Nephron (organoid): Measurements from ENCODE around the gene PSMA2.

Experiments
- H3K27ac Mint-ChIP-seq, 3 experiments: 2 replicates each; pipeline ENCODE4 v1.8.0; 2020; ENCODE audit warnings: mixed read lengths in 3 of 3, mild to moderate bottlenecking in 2 of 3, moderate library complexity in 1 of 3
- H3K27me3 Mint-ChIP-seq: 2 replicates; pipeline ENCODE4 v1.8.0; 2021; ENCODE audit warnings: low read depth, mild to moderate bottlenecking, moderate library complexity, mixed read lengths
- H3K36me3 Mint-ChIP-seq: 2 replicates; pipeline ENCODE4 v1.8.0; 2020; ENCODE audit warnings: low read depth, mixed read lengths
- H3K4me1 Mint-ChIP-seq: 2 replicates; pipeline ENCODE4 v1.8.0; 2020; ENCODE audit warnings: mixed read lengths
- H3K4me3 Mint-ChIP-seq, 3 experiments: 2 replicates each; pipeline ENCODE4 v1.8.0; 2020; ENCODE audit warnings: mild to moderate bottlenecking in 3 of 3, mixed read lengths in 3 of 3, moderate library complexity in 2 of 3
- H3K9me3 Mint-ChIP-seq: 2 replicates; pipeline ENCODE4 v1.8.0; 2020; ENCODE audit warnings: mixed read lengths
- TF ChIP-seq, protein P1 (sequence below), 3 experiments: fragments of 200-600 bp; sonication (generic); IDR thresholded peaks; one replicate each; pipeline ENCODE4 v1.5.0; 2021; ENCODE audit warnings: antibody characterized with exemption in 3 of 3; ENCODE audit not compliant: unreplicated experiment in 3 of 3

Gene PSMA2

DNA sequence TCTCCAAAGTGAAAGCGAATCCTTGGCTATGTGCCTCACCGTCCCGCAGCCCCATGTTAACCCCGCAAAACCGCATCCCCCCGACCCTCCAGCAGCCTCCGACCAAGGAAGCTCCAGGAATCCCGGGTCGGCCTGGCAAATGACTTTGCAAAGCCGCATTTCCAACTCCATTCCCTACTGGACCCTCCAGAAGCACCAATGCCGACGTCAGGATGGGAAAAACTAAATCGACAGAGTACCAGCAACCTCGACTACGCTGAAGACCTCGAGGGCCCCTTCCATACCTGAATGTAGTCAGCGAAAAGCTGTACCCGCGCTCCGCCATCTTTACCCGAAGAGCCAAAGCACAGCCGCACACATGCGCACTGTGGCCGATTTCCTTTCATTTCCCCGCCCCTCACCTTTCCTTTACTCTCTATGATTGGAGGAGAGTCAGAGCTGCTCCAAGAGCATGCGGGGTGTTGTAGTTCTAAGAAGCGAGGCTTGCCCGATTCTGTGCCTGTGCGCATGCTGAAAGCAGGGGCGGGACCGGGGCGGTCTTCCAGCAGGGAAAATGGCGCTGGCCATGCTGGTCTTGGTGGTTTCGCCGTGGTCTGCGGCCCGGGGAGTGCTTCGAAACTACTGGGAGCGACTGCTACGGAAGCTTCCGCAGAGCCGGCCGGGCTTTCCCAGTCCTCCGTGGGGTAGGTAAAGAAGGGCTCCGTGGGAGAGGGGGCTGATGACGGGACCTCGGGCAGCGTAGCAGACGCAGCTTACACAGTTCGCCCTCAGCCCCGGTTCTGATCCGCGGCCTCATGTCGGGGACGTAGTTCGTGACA lies at the start of gene PSMA2, which contains the start of gene MRPL32:
Gene PSMA2, minus strand, starts transcription at position 341 of the 818 bp plus-strand sequence. Its CDS starts 16 bp downstream, at position 325.
Gene MRPL32, plus strand, starts transcription at position 543 of the 818 bp plus-strand sequence. Its CDS starts 11 bp downstream, at position 554.
- Mint-ChIP-seq H3K36me3 (peaks cover 16% of the 10 kb centered on the region), H3K27me3 (no peaks in the 10 kb centered on the region), H3K4me3 (peak within 1 kb of the TSS; percentile 94 to 99 (median 97)), H3K9me3 (no peaks in the 10 kb centered on the region), H3K27ac (peak within 1 kb of the TSS; percentile 91 to 97 (median 94)), H3K4me1 (peaks cover 46% of the 10 kb centered on the region)
- TF ChIP-seq, protein P1, sequence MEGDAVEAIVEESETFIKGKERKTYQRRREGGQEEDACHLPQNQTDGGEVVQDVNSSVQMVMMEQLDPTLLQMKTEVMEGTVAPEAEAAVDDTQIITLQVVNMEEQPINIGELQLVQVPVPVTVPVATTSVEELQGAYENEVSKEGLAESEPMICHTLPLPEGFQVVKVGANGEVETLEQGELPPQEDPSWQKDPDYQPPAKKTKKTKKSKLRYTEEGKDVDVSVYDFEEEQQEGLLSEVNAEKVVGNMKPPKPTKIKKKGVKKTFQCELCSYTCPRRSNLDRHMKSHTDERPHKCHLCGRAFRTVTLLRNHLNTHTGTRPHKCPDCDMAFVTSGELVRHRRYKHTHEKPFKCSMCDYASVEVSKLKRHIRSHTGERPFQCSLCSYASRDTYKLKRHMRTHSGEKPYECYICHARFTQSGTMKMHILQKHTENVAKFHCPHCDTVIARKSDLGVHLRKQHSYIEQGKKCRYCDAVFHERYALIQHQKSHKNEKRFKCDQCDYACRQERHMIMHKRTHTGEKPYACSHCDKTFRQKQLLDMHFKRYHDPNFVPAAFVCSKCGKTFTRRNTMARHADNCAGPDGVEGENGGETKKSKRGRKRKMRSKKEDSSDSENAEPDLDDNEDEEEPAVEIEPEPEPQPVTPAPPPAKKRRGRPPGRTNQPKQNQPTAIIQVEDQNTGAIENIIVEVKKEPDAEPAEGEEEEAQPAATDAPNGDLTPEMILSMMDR (IDR thresholded peaks at IDR 0.05; ENCODE audit: unreplicated experiment in 3 of 3) = no peak

GRCh38 chr7:42981601-42982000 lies 49.6 kb upstream of the PSMA2 start:
- H3K4me3 Mint-ChIP-seq = no peak overlapping the region
- H3K27ac Mint-ChIP-seq = no peak overlapping the region
- TF ChIP-seq, protein P1 (IDR thresholded peaks at IDR 0.05; ENCODE audit: unreplicated experiment in 3 of 3) = no peak
- H3K9me3 Mint-ChIP-seq = peaks cover 17% of the 10 kb centered on the region
- peaks cover 6% of the 10 kb centered on the region for H3K4me1 Mint-ChIP-seq
- H3K27me3 Mint-ChIP-seq = peaks cover 10% of the 10 kb centered on the region
- H3K36me3 Mint-ChIP-seq = peaks cover 4% of the 10 kb centered on the region

GRCh38 chr7:42980514-42980913 lies 48.5 kb upstream of the PSMA2 start:
- TF ChIP-seq, protein P1 (IDR thresholded peaks at IDR 0.05; ENCODE audit: unreplicated experiment in 3 of 3) = no peak
- peaks cover 4% of the 10 kb centered on the region for H3K36me3 Mint-ChIP-seq
- peaks cover 6% of the 10 kb centered on the region for H3K4me1 Mint-ChIP-seq
- H3K27me3 Mint-ChIP-seq = peaks cover 10% of the 10 kb centered on the region
- no peak overlapping the region for H3K4me3 Mint-ChIP-seq
- no peak overlapping the region for H3K27ac Mint-ChIP-seq
- peaks cover 18% of the 10 kb centered on the region for H3K9me3 Mint-ChIP-seq

DNA sequence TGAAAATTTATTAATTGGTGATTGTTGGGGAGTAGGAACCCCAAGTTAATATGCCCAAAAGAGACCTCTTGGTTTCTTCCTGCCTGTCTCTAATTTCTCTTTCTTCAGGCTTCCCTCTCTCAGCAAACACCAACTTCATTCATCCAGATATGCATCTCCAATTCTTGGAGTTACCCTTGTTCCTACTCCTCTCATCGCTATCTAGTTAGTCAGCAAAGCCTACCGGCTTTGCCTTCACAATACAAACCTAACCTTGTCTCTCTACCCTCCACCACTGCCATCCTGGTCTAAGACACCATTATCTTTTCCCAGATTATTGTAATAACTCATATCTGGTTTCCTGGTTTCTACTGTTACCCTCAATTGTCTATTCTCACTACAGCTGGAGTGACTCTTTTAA lies 48.1 kb upstream of the PSMA2 start:
- peaks cover 4% of the 10 kb centered on the region for H3K36me3 Mint-ChIP-seq
- peaks cover 20% of the 10 kb centered on the region for H3K9me3 Mint-ChIP-seq
- H3K4me3 Mint-ChIP-seq = no peak overlapping the region
- peaks cover 6% of the 10 kb centered on the region for H3K4me1 Mint-ChIP-seq
- TF ChIP-seq, protein P1 (IDR thresholded peaks at IDR 0.05; ENCODE audit: unreplicated experiment in 3 of 3) = no peak
- H3K27me3 Mint-ChIP-seq = peaks cover 13% of the 10 kb centered on the region
- H3K27ac Mint-ChIP-seq = no peak overlapping the region

DNA sequence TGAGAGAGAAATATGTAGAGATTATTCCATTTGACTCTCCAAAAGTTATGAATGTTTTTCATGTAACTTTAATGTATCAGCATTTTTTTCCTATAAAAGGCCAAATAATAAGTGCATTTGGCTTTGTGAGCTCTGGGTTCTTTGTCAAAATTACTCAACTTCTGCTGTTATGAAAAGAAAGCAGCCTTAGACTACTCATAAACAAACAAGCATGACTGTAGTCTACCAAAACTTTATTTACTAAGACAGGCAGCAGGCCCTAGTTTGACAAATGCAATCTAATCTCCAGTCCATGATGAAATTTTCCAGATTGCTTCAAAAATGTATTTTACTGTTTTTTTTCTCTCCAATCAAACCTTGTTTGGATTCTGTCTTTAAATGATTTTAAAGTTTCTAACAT lies 46.5 kb upstream of the PSMA2 start:
- Mint-ChIP-seq H3K27ac (no peak overlapping the region), H3K4me1 (peaks cover 11% of the 10 kb centered on the region), H3K4me3 (no peak overlapping the region), H3K27me3 (peaks cover 16% of the 10 kb centered on the region), H3K9me3 (peaks cover 13% of the 10 kb centered on the region), H3K36me3 (no peaks in the 10 kb centered on the region)
- TF ChIP-seq, protein P1 (IDR thresholded peaks at IDR 0.05; ENCODE audit: unreplicated experiment in 3 of 3) = no peak
